ENCODE results near the gene SHB.
A peak's percentile ranks its signal among the peaks of the same experiment; 100 is the strongest.

SHB gene

DNA sequence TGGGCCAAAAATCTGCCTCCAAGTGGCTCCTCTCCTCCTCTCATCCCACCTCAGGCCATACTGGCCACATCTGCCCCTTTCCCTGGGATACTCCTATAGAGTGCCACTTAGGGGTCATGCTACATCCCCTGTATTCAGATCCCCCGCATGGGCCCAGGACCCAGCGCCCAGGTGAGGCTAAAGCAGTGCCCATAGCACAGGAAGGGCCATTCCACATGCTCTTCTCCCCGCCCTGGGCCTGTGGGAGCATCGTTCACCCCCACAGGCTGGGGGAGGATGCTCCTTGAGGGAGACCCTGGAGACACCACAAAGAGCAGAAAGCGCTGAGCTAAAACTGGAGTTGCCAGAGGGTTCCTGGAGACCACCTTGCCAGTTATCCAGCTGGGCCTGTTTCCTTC, 112.6 kb downstream of the SHB start:
- DNase-seq: no peak

DNA sequence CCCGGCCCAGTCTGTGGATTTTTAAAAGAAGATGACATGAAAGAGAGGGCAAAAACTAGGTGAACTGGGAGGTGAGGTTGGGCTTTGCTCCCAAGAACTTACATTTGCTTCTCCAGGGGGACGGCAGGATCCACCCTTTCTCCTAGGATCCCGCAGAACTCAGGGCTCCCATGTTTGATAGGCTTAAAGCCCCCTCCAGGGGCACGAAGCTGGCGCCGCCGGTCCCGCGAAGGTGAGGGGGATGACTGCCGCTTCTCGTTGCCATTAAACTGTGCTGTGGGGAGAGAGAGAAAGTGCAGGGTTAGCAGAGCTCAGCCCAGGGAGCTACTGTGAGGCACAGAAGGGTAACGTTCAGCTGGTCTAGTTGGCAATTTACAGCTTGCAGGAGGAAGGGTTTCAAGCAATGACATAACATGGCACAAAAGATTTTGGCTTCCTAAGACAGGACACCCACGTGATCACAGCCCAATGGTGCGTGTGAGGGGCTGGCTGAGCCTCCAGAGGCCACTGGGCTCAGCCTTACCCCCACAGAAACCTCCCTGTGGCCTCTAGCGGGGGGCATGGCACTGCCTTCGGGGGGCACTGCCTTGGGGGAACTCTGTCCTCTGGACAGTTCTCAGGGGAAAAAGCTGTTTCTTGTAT, 113.1 kb downstream of the SHB start:
- DNase-seq: peak in 2 of 56 donors; percentile 24 to 55

GRCh38 chr9:37954581-37954981, 114.4 kb downstream of the SHB start:
- DNase-seq: no peak

DNA sequence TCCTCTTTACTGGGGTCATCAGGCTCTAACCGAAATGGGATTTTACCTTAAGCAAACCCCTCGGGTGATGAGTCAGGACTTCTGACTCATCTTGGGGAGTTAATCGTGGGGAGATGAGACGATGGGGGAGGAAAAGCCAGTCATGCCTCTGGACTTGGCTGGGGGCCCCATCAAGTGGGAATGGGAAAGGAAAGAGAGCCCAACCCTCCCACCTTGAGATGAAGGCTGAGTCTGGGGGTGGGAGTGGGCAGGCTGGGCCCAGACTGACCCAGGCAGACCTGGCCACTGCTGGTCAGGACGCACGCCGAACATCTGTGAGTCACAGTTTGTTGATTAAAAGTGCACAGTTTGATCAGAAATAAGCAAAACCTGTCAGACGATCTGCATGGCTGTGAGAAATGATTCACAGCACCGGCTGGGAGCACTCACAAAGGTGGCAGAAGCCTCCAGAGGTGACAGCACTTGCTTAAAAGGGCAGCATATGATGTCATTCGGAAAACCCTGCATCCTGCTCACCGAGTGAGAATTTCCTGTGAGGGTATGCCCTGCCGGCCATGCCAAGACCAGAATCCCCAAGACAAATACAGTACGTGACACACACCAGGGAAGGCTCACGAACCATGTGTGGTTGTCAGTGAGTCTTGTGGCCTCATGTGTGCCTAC, 115.1 kb downstream of the SHB start:
- DNase-seq: no peak

DNA sequence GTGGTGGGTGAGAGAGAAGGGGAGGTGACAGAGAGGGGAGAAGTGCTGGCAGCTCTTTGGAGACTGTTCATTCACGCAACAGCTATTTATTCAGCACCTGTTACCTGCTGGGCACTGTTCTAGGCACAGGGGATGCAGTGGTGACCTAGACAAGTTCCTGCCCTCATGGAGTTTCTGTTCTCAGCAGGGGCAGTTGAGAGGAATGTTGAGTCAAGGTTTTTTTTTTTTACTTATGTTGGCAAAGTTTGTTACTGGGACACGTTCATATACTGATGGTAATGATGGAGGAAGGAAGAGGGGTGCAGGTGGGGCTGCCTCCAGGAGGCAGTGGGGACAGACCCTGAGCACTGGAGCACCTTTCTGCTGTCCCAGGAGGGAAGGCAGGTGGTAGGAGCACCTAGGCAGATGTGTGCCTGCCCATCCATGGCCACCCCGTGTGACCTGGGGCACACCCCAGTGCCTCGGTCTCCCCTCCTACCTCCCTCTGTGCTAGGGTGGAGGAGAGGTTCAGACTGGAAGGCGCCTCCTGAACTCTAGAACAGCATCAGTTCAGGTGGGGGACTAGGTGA, 115.7 kb downstream of the SHB start:
- DNase-seq: no peak

GRCh38 chr9:37952731-37953130, 116.3 kb downstream of the SHB start:
- no peak for DNase-seq

DNA sequence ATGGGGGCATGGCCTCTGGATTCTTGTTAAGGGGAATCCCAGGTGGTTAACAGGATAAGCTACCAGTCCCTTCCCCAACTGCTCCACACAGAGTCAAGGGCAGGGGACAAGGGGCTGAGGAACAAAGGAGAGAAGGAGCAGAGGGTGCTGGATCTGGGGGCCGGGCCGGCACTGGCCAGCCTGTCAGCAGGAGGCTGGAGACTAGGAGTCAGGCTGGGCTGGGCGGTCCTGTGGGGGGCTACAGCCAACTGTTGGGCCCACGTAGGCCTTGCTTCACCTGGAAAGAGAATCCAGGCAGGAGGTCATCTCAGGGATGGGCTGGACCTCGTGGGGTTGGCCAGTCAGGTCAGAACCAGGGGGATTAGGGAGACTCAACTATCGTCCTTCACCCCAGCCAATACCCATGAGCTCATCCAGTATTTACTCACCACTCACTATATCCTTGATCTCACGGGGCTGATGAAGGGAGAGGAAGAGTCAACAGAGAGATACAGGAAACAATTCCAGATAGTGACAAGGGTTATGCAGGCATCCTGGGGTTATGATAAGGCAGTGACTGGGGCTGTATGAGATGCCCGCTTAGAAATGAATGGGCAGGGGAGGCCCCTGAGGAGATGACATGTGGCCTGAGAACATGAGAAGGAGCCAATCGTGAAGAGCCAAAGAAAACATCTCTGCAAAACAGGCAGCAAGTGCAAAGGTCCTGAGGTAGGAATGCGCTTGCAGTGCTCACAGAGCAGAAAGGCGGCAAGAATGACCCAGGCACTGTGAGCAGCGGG, 117.2 kb downstream of the SHB start:
- DNase-seq: no peak

DNA sequence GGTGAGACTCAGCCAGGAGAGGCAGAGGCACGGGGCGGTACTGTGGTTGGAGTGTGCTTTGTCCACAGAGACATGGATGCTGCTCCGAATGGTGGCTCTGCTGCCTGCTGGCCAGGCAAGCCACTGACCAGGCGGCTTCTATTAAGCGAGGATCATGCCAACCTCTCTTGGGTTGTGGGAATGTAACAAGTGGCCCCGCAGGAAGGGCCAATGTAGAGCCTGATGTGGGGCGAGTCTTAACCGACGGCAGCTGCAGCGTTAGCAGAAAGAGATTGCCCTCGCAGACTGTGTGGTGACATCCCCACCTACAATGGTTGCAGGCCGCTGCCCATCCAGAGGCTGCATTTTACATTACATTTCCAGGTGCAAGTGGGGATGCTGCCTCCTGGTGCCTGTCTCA, 118.5 kb downstream of the SHB start:
- DNase-seq: no peak

GRCh38 chr9:37949576-37949975, 119.5 kb downstream of the SHB start:
- DNase-seq: no peak

DNA sequence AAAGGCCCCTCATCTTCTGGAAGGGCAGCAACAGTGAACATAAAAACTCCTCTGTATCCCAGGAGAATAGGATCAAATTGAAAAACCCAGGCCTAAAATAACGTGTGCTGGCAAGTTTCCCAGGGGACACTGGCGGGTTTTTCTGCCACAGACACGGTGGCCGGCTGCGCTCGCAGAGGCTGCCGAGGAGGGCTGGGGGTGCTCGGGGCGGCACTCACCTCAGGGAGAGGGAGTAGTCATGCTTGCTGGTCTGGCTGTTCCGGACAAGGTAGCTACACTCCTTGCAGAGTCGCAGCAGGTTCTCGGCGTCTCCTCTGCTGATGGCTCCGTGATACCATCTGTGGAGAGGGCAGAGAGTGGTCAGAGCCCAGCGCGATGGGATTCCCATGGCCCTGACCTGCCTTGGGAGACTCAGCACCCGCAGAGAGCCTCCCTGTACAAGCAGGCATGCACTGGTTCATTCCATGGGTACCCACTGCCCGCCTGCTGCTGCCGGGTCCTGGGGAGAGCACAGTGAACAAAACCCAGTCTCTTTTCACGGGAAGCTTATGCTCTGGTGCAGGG, 120.5 kb downstream of the SHB start:
- DNase-seq: no peak

GRCh38 chr9:37947977-37948376, 121.0 kb downstream of the SHB start:
- DNase-seq: no peak

GRCh38 chr9:37947471-37947870, 121.6 kb downstream of the SHB start:
- DNase-seq: no peak

- no peak for DNase-seq
These were observed 122.1 kb downstream of the SHB start for GRCh38 chr9:37946971-37947370.

- no peak for DNase-seq
These were observed 123.0 kb downstream of the SHB start for GRCh38 chr9:37946041-37946440.

GRCh38 chr9:37944671-37945481, 124.2 kb downstream of the SHB start:
- no peak for DNase-seq

DNA sequence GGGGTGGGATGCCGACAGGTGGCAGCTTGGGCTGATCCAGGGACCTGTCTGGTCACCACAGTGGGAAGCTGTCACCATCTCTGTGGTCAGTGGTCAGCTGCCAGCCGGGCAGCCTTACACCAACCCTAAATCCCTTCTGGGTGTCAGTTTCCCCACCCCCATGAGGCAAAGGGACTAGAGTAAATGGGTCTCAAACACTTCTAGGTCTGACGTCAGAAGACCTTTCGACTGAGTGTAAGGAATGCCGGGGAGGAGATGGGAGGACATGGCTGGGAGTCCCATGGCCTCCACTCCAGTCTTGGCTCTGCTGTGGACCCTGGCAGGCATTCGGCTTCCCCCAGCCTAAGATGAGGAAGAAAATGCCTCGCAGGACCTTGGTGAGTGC, 124.8 kb downstream of the SHB start:
- no peak for DNase-seq

- peak in 21 of 56 donors; percentile 16 to 74 (median 36) for DNase-seq
These were observed 125.4 kb downstream of the SHB start for GRCh38 chr9:37943345-37944265.

- no peak for DNase-seq
These were observed 126.2 kb downstream of the SHB start for GRCh38 chr9:37942621-37943344.

- no peak for DNase-seq
These were observed 127.8 kb downstream of the SHB start for GRCh38 chr9:37941253-37941652.

All from amygdala (tissue), 56 donors.